ENCODE results near the gene GLIPR1. TPM values are rescaled to one million over a fixed set of nuclear protein-coding genes. Genes with fewer than 3 reads are reported as not detected.

GLIPR1 gene
- total and polyA plus RNA-seq, 10 of the 15 experiments (the other 5 are each of a cell fraction or from before 2014, with no cell fraction given): 18.2 to 62.6 (median 32.2) TPM

DNA sequence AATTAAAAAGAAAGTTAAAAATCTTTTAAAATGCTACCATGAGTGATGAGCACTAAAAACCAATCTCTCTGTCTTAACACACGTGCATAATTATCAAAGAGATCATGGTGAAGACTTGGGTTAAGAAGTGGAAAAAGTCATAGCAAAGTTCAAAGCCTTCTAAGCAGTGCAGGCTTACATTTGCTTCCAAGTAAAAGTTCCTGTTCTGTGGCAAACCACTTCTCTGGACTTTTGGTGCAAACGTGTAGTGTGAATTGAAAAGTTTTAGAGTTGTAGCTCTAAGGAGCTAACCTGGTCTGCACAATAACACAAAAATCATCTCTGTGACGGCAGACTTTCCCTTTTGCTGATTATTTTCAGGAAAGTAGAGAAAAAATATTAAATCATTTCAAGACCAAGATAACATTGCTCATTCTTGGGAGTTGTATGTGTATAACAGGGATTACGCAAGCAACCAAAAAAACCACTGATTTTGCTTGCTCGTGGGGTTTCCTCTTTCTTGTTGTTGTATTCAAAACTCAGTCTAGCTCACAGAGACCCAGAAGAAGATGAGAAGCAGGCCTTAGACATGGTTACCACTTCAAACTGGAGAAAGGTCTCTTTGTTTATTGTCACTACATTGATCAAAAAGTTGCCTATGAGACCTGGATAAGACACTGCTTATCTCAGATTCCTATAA lies 2.3 kb upstream of the GLIPR1 start:
- Histone ChIP-seq H3K4me2 (ENCODE audit: control insufficient read depth, insufficient read depth) (peak overlapping the region; percentile 28; the same call in 1 of the 2 replicates), H3K4me1 (ENCODE audit: control insufficient read depth, insufficient read depth, low read length) (peaks cover 28% of the 10 kb centered on the region), H3K9me3 (replicated peaks; ENCODE audit: control insufficient read depth, insufficient read depth, low read length) (no peaks in the 10 kb centered on the region), H3K9ac (ENCODE audit: control insufficient read depth, insufficient read depth, low read length) (no peak overlapping the region), H3K27ac (ENCODE audit: control insufficient read depth, insufficient read depth) (peak overlapping the region; percentile 34), H3K4me3 (no peak overlapping the region), H2AFZ (ENCODE audit: control insufficient read depth, low read depth, low read length) (peak overlapping the region; percentile 60), H3K27me3 (replicated peaks in 1 of 2; ENCODE audit: control insufficient read depth in 2 of 2, insufficient read depth in 2 of 2, low read length in 1 of 2) (no peaks in the 10 kb centered on the region), H3K36me3 (ENCODE audit: control insufficient read depth in 2 of 2, insufficient read depth in 2 of 2, low read length in 1 of 2) (no peaks in the 10 kb centered on the region), H3K79me2 (ENCODE audit: control insufficient read depth, insufficient read depth, low read length) (peaks cover 17% of the 10 kb centered on the region), H4K20me1 (ENCODE audit: control insufficient read depth, insufficient read depth) (no peaks in the 10 kb centered on the region)
- peak; percentile 20 for ATAC-seq
- BruUV-seq (replicated peaks): no TSS peak
- ChIA-PET SMC1A (ENCODE audit: uncharacterized antibody, unreplicated experiment) (interaction anchor here (0.5 to 2.4 kb wide), 7 partner anchors 21 to 158 kb away, joined by 3 to 6 read pairs (median 3); partner anchors contain the start of gene GLIPR1L1), CTCF (interaction anchor here (1.0 to 5.5 kb wide), 4 partner anchors 9 to 144 kb away, joined by 4 to 46 read pairs (median 14); partner anchors contain the start of genes GLIPR1L1 and GLIPR1L2), RAD21 (ENCODE audit: unreplicated experiment) (interaction anchor here (1.5 to 7.3 kb wide), 4 partner anchors 88 to 870 kb away, joined by 3 to 56 read pairs (median 12); partner anchors contain the start of genes BBS10, GLIPR1L1 and GLIPR1L2), POLR2A (interaction anchor here (1.4 to 2.1 kb wide), 2 partner anchors 8 to 87 kb away, joined by 4 to 5 read pairs; partner anchors contain the start of gene GLIPR1L2)
- intact Hi-C loops (cut with micrococcal nuclease; ENCODE audit: unreplicated experiment) (no loop called here), in situ Hi-C loops (cut with MboI) (loop anchor here (25.0 kb wide), 1 partner anchor 791 kb away; no protein-coding TSS in a partner anchor)
- no peak for FAIRE-seq
- 30% methylated on average over 5 of the region's 5 CpGs for WGBS (ENCODE audit: insufficient coverage, insufficient replicate concordance, low lambda C conversion rate, missing lambda C conversion rate)
- DNase-seq (ENCODE audit: low read depth, low spot score): peak; percentile 28
- no peak for TF ChIP-seq IRF3 (IDR thresholded peaks at IDR 0.05)
- no peak for TF ChIP-seq YBX1 (IDR thresholded peaks at IDR 0.05)
- no peak for TF ChIP-seq ZNF622 (IDR thresholded peaks at IDR 0.05)
- TF ChIP-seq, protein P1, sequence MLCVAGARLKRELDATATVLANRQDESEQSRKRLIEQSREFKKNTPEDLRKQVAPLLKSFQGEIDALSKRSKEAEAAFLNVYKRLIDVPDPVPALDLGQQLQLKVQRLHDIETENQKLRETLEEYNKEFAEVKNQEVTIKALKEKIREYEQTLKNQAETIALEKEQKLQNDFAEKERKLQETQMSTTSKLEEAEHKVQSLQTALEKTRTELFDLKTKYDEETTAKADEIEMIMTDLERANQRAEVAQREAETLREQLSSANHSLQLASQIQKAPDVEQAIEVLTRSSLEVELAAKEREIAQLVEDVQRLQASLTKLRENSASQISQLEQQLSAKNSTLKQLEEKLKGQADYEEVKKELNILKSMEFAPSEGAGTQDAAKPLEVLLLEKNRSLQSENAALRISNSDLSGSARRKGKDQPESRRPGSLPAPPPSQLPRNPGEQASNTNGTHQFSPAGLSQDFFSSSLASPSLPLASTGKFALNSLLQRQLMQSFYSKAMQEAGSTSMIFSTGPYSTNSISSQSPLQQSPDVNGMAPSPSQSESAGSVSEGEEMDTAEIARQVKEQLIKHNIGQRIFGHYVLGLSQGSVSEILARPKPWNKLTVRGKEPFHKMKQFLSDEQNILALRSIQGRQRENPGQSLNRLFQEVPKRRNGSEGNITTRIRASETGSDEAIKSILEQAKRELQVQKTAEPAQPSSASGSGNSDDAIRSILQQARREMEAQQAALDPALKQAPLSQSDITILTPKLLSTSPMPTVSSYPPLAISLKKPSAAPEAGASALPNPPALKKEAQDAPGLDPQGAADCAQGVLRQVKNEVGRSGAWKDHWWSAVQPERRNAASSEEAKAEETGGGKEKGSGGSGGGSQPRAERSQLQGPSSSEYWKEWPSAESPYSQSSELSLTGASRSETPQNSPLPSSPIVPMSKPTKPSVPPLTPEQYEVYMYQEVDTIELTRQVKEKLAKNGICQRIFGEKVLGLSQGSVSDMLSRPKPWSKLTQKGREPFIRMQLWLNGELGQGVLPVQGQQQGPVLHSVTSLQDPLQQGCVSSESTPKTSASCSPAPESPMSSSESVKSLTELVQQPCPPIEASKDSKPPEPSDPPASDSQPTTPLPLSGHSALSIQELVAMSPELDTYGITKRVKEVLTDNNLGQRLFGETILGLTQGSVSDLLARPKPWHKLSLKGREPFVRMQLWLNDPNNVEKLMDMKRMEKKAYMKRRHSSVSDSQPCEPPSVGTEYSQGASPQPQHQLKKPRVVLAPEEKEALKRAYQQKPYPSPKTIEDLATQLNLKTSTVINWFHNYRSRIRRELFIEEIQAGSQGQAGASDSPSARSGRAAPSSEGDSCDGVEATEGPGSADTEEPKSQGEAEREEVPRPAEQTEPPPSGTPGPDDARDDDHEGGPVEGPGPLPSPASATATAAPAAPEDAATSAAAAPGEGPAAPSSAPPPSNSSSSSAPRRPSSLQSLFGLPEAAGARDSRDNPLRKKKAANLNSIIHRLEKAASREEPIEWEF (IDR thresholded peaks at IDR 0.05; ENCODE audit: insufficient replicate concordance, low read depth, low read length): no peak
- peak; percentile 62; the same call in 1 of the 2 replicates for TF ChIP-seq SPI1 (IDR thresholded peaks at IDR 0.05; ENCODE audit: borderline replicate concordance, insufficient read depth, low read depth, low read length)
- TF ChIP-seq ZBED1 (IDR thresholded peaks at IDR 0.05; ENCODE audit: borderline replicate concordance): no peak
- TF ChIP-seq EED (IDR thresholded peaks at IDR 0.05; ENCODE audit: low read depth): no peak
- no peak for TF ChIP-seq ZNF384 (IDR thresholded peaks at IDR 0.05; ENCODE audit: borderline replicate concordance, low read depth, low read length)
- TF ChIP-seq RFX5 (IDR thresholded peaks at IDR 0.05; ENCODE audit: low read depth, low read length): no peak
- TF ChIP-seq MLLT1 (IDR thresholded peaks at IDR 0.05): no peak
- TF ChIP-seq CBFB (IDR thresholded peaks at IDR 0.05; ENCODE audit: low read depth): peak; percentile 77
- TF ChIP-seq, protein P2, sequence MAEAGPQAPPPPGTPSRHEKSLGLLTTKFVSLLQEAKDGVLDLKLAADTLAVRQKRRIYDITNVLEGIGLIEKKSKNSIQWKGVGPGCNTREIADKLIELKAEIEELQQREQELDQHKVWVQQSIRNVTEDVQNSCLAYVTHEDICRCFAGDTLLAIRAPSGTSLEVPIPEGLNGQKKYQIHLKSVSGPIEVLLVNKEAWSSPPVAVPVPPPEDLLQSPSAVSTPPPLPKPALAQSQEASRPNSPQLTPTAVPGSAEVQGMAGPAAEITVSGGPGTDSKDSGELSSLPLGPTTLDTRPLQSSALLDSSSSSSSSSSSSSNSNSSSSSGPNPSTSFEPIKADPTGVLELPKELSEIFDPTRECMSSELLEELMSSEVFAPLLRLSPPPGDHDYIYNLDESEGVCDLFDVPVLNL (IDR thresholded peaks at IDR 0.05; ENCODE audit: low read depth, low read length): no peak

Data from GM12878 (cell line).